SK-N-SH (cell line): ENCODE measurements around the gene NXPH4. TPM values are rescaled to one million over a fixed set of nuclear protein-coding genes. Genes with fewer than 3 reads are reported as not detected.

Experiments used
- CTCF ChIA-PET: fragments of 300-600, 350-600 bp; formaldehyde crosslinking; extraction: SDS; loops from one replicate; lab custom pipeline; 2021; lab: Yijun Ruan, JAX
- POLR2A ChIA-PET: fragments of 350-600 bp; sonication (Branson Sonifier 250); formaldehyde crosslinking; extraction: SDS; loops from one replicate; lab custom pipeline; 2020; ENCODE audit warnings: antibody characterized with exemption, inconsistent platforms; lab: Yijun Ruan, JAX
- DNase-seq: peaks from one replicate; pipeline ENCODE4 v3.0.0; 2012
- H2AFZ ChIP-seq: fragments of 200-600 bp; sonication (generic); 2 replicates; pipeline ENCODE4 v1.8.1; 2016; ENCODE audit warnings: antibody characterized with exemption, mild to moderate bottlenecking, low read depth
- H3F3A ChIP-seq: fragments of 200-600 bp; sonication (generic); replicated peaks from 2 replicates; pipeline ENCODE3; 2016; ENCODE audit warnings: antibody characterized with exemption, mild to moderate bottlenecking; ENCODE audit not compliant: insufficient read depth
- H3K27ac ChIP-seq, 2 experiments: fragments of 200-500 bp in 1 of 2; fragments of 200-600 bp in 1 of 2; sonication (Bioruptor generic) in 1 of 2; sonication (generic), shearing (Covaris generic) in 1 of 2; 2 replicates each; pipeline versions ENCODE4 v1.5.1 to v1.6.1; 2014 to 2016; ENCODE audit warnings: low read depth in 2 of 2, inconsistent platforms in 1 of 2, low read length in 1 of 2, mild to moderate bottlenecking in 1 of 2, mixed read lengths in 1 of 2
- H3K27me3 ChIP-seq: fragments of 200-600 bp; sonication (generic), shearing (Covaris generic); 2 replicates; pipeline ENCODE4 v1.6.1; 2016; ENCODE audit warnings: mixed run types; ENCODE audit not compliant: insufficient read depth
- H3K36me3 ChIP-seq, 2 experiments: fragments of 200-500 bp in 1 of 2; fragments of 200-600 bp in 1 of 2; sonication (Bioruptor generic) in 1 of 2; sonication (generic) in 1 of 2; replicated peaks in 1 of 2; 2 replicates each; pipeline versions ENCODE3 to v1.5.1; 2014 to 2016; ENCODE audit warnings: low read length in 1 of 2, mild to moderate bottlenecking in 1 of 2; ENCODE audit not compliant: insufficient read depth in 2 of 2, control insufficient read depth in 1 of 2
- H3K4me1 ChIP-seq, 2 experiments: fragments of 200-500 bp in 1 of 2; fragments of 200-600 bp in 1 of 2; sonication (Bioruptor generic) in 1 of 2; sonication (generic), shearing (Covaris generic) in 1 of 2; 2 replicates each; pipeline versions ENCODE4 v1.5.1 to v1.6.1; 2014 to 2016; ENCODE audit warnings: low read depth in 1 of 2, low read length in 1 of 2, mixed run types in 1 of 2; ENCODE audit not compliant: insufficient read depth in 2 of 2, control insufficient read depth in 1 of 2
- H3K4me2 ChIP-seq: fragments of 200-600 bp; sonication (generic), shearing (Covaris generic); 2 replicates; pipeline ENCODE4 v1.6.1; 2017; ENCODE audit warnings: mixed run types
- H3K4me3 ChIP-seq, 2 experiments: fragments of 200-500 bp in 1 of 2; fragments of 200-600 bp in 1 of 2; sonication (Bioruptor generic) in 1 of 2; sonication (generic), shearing (Covaris generic) in 1 of 2; 2 replicates each; pipeline versions ENCODE4 v1.5.1 to v1.8.1; 2014 to 2016; ENCODE audit warnings: low read depth in 2 of 2, inconsistent platforms in 1 of 2, low read length in 1 of 2, mild to moderate bottlenecking in 1 of 2, mixed read lengths in 1 of 2, moderate library complexity in 1 of 2
- H3K79me2 ChIP-seq: fragments of 200-600 bp; sonication (generic); 2 replicates; pipeline ENCODE4 v1.8.1; 2017; ENCODE audit warnings: mild to moderate bottlenecking; ENCODE audit not compliant: insufficient read depth
- H3K9ac ChIP-seq: fragments of 200-600 bp; sonication (generic); 2 replicates; pipeline ENCODE4 v1.6.1; 2017; ENCODE audit warnings: mixed run types
- H3K9me2 ChIP-seq: fragments of 200-600 bp; sonication (generic); 2 replicates; pipeline ENCODE4 v1.6.1; 2017; ENCODE audit warnings: mixed run types
- H3K9me3 ChIP-seq: fragments of 200-600 bp; sonication (generic); 2 replicates; pipeline ENCODE4 v1.6.1; 2017; ENCODE audit warnings: mixed run types, mild to moderate bottlenecking, moderate library complexity
- H4K20me1 ChIP-seq: fragments of 200-600 bp; sonication (generic); 2 replicates; pipeline ENCODE4 v1.6.1; 2017; ENCODE audit warnings: mild to moderate bottlenecking, mixed run types; ENCODE audit not compliant: insufficient read depth
- CHD2 ChIP-seq: fragments of 150-350 bp; IDR thresholded peaks from 2 replicates; pipeline ENCODE4 v1.6.1; 2018; ENCODE audit warnings: low read length; ENCODE audit not compliant: partially characterized antibody
- ELF1 ChIP-seq: IDR thresholded peaks from 2 replicates; pipeline ENCODE4 v1.4.0; 2012
- EP300 ChIP-seq, 2 experiments: IDR thresholded peaks; 2 replicates each; pipeline versions ENCODE4 v1.4.0 to v1.6.1; 2012; ENCODE audit warnings: borderline replicate concordance in 1 of 2, low read depth in 1 of 2, low read length in 1 of 2
- EZH2phosphoT487 ChIP-seq: fragments of 200-600 bp; sonication (generic); IDR thresholded peaks from 2 replicates; pipeline ENCODE4 v1.6.1; 2017; ENCODE audit warnings: low read depth, mixed run types, mild to moderate bottlenecking, antibody characterized with exemption, moderate library complexity, borderline replicate concordance
- FOSL2 ChIP-seq: IDR thresholded peaks from 2 replicates; pipeline ENCODE4 v1.4.0; 2012; ENCODE audit warnings: low read depth, mild to moderate bottlenecking, moderate library complexity, borderline replicate concordance
- FOXJ3 ChIP-seq: sonication (generic); formaldehyde crosslinking; IDR thresholded peaks from 2 replicates; pipeline ENCODE4 v1.5.1; 2020; ENCODE audit warnings: mild to moderate bottlenecking, missing genetic modification reagents
- FOXM1 ChIP-seq: IDR thresholded peaks from 2 replicates; pipeline ENCODE4 v1.4.0; 2012; ENCODE audit warnings: low read depth, mild to moderate bottlenecking
- JUND ChIP-seq: IDR thresholded peaks from 2 replicates; pipeline ENCODE4 v1.4.0; 2012
- MXI1 ChIP-seq: IDR thresholded peaks from 2 replicates; pipeline ENCODE4 v1.6.1; 2012; ENCODE audit warnings: mild to moderate bottlenecking, low read depth, low read length, improper control_type of control experiment
- NRF1 ChIP-seq: IDR thresholded peaks from 2 replicates; pipeline ENCODE4 v1.6.1; 2012; ENCODE audit warnings: low read depth, mild to moderate bottlenecking, low read length
- PBX3 ChIP-seq: IDR thresholded peaks from 2 replicates; pipeline ENCODE4; 2012
- POLR2AphosphoS5 ChIP-seq: IDR thresholded peaks from 2 replicates; pipeline ENCODE4 v1.6.1; 2012; ENCODE audit warnings: low read depth, low read length
- RAD21 ChIP-seq: IDR thresholded peaks from 2 replicates; pipeline ENCODE4 v1.6.1; 2012; ENCODE audit warnings: mild to moderate bottlenecking, low read length
- RFX5 ChIP-seq: IDR thresholded peaks from 2 replicates; pipeline ENCODE4 v1.6.1; 2012; ENCODE audit warnings: mild to moderate bottlenecking, improper control_type of control experiment, low read length
- RXRA ChIP-seq: IDR thresholded peaks from 2 replicates; pipeline ENCODE4 v1.4.0; 2012; ENCODE audit warnings: low read depth, mild to moderate bottlenecking, borderline replicate concordance
- SMC3 ChIP-seq: IDR thresholded peaks from 2 replicates; pipeline ENCODE4 v1.6.1; 2012; ENCODE audit warnings: low read depth, low read length, improper control_type of control experiment
- TAF1 ChIP-seq: IDR thresholded peaks from 2 replicates; pipeline ENCODE4 v1.6.1; 2012; ENCODE audit warnings: low read depth, mild to moderate bottlenecking, low read length, moderate library complexity, borderline replicate concordance
- TEAD4 ChIP-seq: IDR thresholded peaks from 2 replicates; pipeline ENCODE4 v1.4.0; 2012; ENCODE audit warnings: mild to moderate bottlenecking, borderline replicate concordance; ENCODE audit not compliant: insufficient read depth
- USF2 ChIP-seq: fragments of 150-350 bp; IDR thresholded peaks from 2 replicates; pipeline ENCODE4 v1.6.1; 2017; ENCODE audit warnings: antibody characterized with exemption, low read length, low read depth, borderline replicate concordance
- WGBS: methylation state at CpG from one replicate; pipeline ENCODE4 v1.1.6; 2017; ENCODE audit warnings: low lambda C conversion rate; 5-methylcytosine and 5-hydroxymethylcytosine counted together
- polyA plus RNA-seq, 3 experiments: library from polyadenylated mRNA; depleted of rRNA; stranded (reverse); fragments of >200 nt; gene quantifications; 2 replicates each; pipeline ENCODE4 v1.2.3, GENCODE V29; 2012
- TF ChIP-seq, protein P1 (sequence below): IDR thresholded peaks from 2 replicates; pipeline ENCODE4 v1.4.0; 2012; ENCODE audit warnings: low read depth

The NXPH4 gene
- polyA plus RNA-seq, 1 of the 3 experiments (the other 2 are of a cell fraction): 0.31 TPM

GRCh38 chr12:57170408-57170807 lies 46.2 kb upstream of the NXPH4 start:
- CTCF ChIA-PET: interaction anchor here (13.2 to 33.3 kb wide), 3 partner anchors 10 to 44 kb away, joined by 616 to 643 read pairs (median 616); partner anchors contain the start of genes LRP1 and LRP1-AS
- H3K9me2 ChIP-seq: no peaks in the 10 kb centered on the region
- H3K27ac ChIP-seq: no peak overlapping the region
- 88% methylated on average over 1 of the region's 1 CpG for WGBS
- no peak overlapping the region for H3K9ac ChIP-seq
- peaks cover 3 to 7% of the 10 kb centered on the region in 2 experiments; a peak in 1 of 4 replicates for H3K4me1 ChIP-seq
- POLR2A ChIA-PET: interaction anchor here (1.2 kb wide), 1 partner anchor 91 kb away, joined by 3 read pairs; no protein-coding TSS in a partner anchor
- H3K9me3 ChIP-seq: no peaks in the 10 kb centered on the region
- TF ChIP-seq NRF1 (no peak), CHD2 (no peak), USF2 (no peak), FOXJ3 (CRISPR knock-in tag) (no peak)
- no peak overlapping the region for H3K4me2 ChIP-seq
- H3K79me2 ChIP-seq: no peaks in the 10 kb centered on the region
- H3K27me3 ChIP-seq: no peaks in the 10 kb centered on the region
- 0 out of 2 replicates have a peak, but pooled peaks cover 2% of the 10 kb centered on the region for H4K20me1 ChIP-seq
- peaks cover 4% of the 10 kb centered on the region for H3F3A ChIP-seq
- DNase-seq: no peak
- peaks cover 14 to 40% of the 10 kb centered on the region in 2 experiments for H3K36me3 ChIP-seq
- no peak overlapping the region for H2AFZ ChIP-seq
- no peak overlapping the region for H3K4me3 ChIP-seq

DNA sequence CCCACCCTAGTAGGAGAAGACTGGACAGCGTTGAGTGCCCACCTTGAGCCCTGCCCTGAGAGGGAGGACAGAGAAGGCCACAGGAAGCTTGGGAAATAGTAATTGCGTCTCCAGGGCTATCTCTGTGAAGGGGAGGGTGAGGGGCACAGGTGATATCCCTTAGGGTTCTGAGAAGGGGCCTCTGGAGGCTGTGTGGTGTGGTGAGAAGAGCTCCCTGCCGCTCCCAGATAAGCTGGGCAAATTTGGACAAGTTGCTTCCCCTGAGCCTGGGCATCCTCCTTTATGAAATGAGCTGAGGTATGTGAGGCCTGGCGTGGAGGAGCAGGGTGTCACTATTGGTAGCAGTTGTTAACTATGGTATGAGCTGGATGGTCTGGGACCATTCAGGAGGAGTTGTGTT lies 45.7 kb upstream of the NXPH4 start:
- H3K27ac ChIP-seq: no peak overlapping the region
- POLR2A ChIA-PET: interaction anchor here (1.2 kb wide), 1 partner anchor 92 kb away, joined by 3 read pairs; no protein-coding TSS in a partner anchor
- H4K20me1 ChIP-seq: 0 out of 2 replicates have a peak, but pooled peaks cover 2% of the 10 kb centered on the region

More for the DNA sequence above, 45.7 kb upstream of the NXPH4 start:
- Histone ChIP-seq H3K4me3 (no peak overlapping the region), H3K9ac (no peak overlapping the region), H3F3A (peaks cover 4% of the 10 kb centered on the region), H2AFZ (no peak overlapping the region), H3K36me3 (peaks cover 14 to 41% of the 10 kb centered on the region in 2 experiments), H3K9me2 (no peaks in the 10 kb centered on the region), H3K27me3 (no peaks in the 10 kb centered on the region), H3K4me1 (peaks cover 2 to 12% of the 10 kb centered on the region in 2 experiments; a peak in 1 of 4 replicates), H3K4me2 (no peak overlapping the region), H3K79me2 (no peaks in the 10 kb centered on the region), H3K9me3 (no peaks in the 10 kb centered on the region)
- CTCF ChIA-PET: interaction anchor here (13.2 to 33.3 kb wide), 3 partner anchors 9 to 45 kb away, joined by 616 to 643 read pairs (median 616); partner anchors contain the start of genes LRP1 and LRP1-AS
- TF ChIP-seq TEAD4 (no peak), JUND (no peak), USF2 (no peak), EZH2phosphoT487 (no peak), RAD21 (no peak), FOXM1 (no peak), TAF1 (no peak), FOSL2 (no peak), SMC3 (no peak), MXI1 (no peak), ELF1 (no peak), PBX3 (no peak), RXRA (no peak), POLR2AphosphoS5 (no peak), EP300 (IDR thresholded peaks at IDR 0.05; ENCODE audit: borderline replicate concordance in 1 of 2, low read depth in 1 of 2, low read length in 1 of 2) (no peak), RFX5 (no peak)
- TF ChIP-seq, protein P1, sequence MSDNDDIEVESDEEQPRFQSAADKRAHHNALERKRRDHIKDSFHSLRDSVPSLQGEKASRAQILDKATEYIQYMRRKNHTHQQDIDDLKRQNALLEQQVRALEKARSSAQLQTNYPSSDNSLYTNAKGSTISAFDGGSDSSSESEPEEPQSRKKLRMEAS: no peak
- WGBS: 100% methylated on average over 4 of the region's 4 CpGs
- DNase-seq: no peak
